K562 (cell line): ENCODE data around the gene SHC1. TPM values are rescaled to one million over a fixed set of nuclear protein-coding genes. Genes with fewer than 3 reads are reported as not detected.

ENCODE experiments used
- ATAC-seq: fragments of 200-7000 bp; cut with Tn5 transposase; 3 replicates; pipeline ENCODE4 v1.9.1; 2020; ENCODE audit warnings: moderate library complexity
- BruUV-seq: library from RNA; stranded (reverse); fragments of 400-500 nt; replicated peaks from 2 replicates; lab custom pipeline; 2021; lab: Mats Ljungman, UMichigan
- CTCF ChIA-PET: fragments of 300-600 bp; formaldehyde crosslinking; extraction: SDS; loops from one replicate; lab custom pipeline; 2021; ENCODE audit warnings: low intra/inter-chr PET ratio; lab: Yijun Ruan, JAX
- POLR2A ChIA-PET: fragments of 300-600, 350-650 bp; sonication (Branson Sonifier 250); formaldehyde crosslinking; extraction: SDS; loops from one replicate; lab custom pipeline; 2021; ENCODE audit warnings: antibody characterized with exemption, inconsistent platforms; lab: Yijun Ruan, JAX
- DNase-seq, 4 experiments: peaks; one replicate each; pipeline versions ENCODE4 v3.0.0 to v3.0.0-alpha.2; 2011 to 2018; ENCODE audit warnings: low spot score in 3 of 4, mixed read lengths in 3 of 4; ENCODE audit errors: extremely low read depth in 1 of 4
- FAIRE-seq: peaks from 2 replicates; lab custom pipeline; 2011; peaks lifted over from hg19 to GRCh38; lab: Jason Lieb, UNC
- H2AFZ ChIP-seq: 2 replicates; pipeline ENCODE4 v1.6.0; 2011; ENCODE audit warnings: low read depth, low read length, control low read depth, inconsistent platforms
- H3K27ac ChIP-seq: fragments of 200-600 bp; 3 replicates; pipeline ENCODE4 v1.8.0; 2011; ENCODE audit warnings: low read depth, mild to moderate bottlenecking, control low read depth, inconsistent platforms, low read length, moderate library complexity, mixed read lengths; ENCODE audit errors: extremely low read depth
- H3K27me3 ChIP-seq, 2 experiments: fragments of 300-600 bp in 1 of 2; 2 replicates in 1 of 2; 3 replicates in 1 of 2; pipeline versions ENCODE4 v1.6.0 to v1.8.0; 2011; ENCODE audit warnings: inconsistent platforms in 2 of 2, low read length in 2 of 2, mild to moderate bottlenecking in 1 of 2, mixed read lengths in 1 of 2, moderate library complexity in 1 of 2; ENCODE audit not compliant: control insufficient read depth in 2 of 2, insufficient read depth in 2 of 2
- H3K36me3 ChIP-seq: fragments of 300-600 bp; 3 replicates; pipeline ENCODE4 v1.8.0; 2011; ENCODE audit warnings: mild to moderate bottlenecking, low read length, inconsistent platforms; ENCODE audit not compliant: control insufficient read depth, insufficient read depth
- H3K4me1 ChIP-seq, 2 experiments: fragments of 200-600 bp in 1 of 2; replicated peaks in 1 of 2; 2 replicates in 1 of 2; 3 replicates in 1 of 2; pipeline versions ENCODE4 v1.5.1 to v1.8.0; 2011; ENCODE audit warnings: inconsistent platforms in 2 of 2, low read length in 2 of 2, mild to moderate bottlenecking in 1 of 2, mixed read lengths in 1 of 2, moderate library complexity in 1 of 2; ENCODE audit not compliant: control insufficient read depth in 2 of 2, insufficient read depth in 2 of 2
- H3K4me2 ChIP-seq: 2 replicates; pipeline ENCODE4 v1.6.1; 2011; ENCODE audit warnings: low read length, control low read depth, inconsistent platforms, mixed read lengths; ENCODE audit not compliant: insufficient read depth
- H3K4me3 ChIP-seq: fragments of 200-600 bp; sonication (generic), shearing (Covaris generic); 2 replicates; pipeline ENCODE4 v1.5.1; 2016; ENCODE audit warnings: control low read depth, inconsistent platforms
- H3K79me2 ChIP-seq: fragments of 200-600 bp; 3 replicates; pipeline ENCODE4 v1.8.0; 2011; ENCODE audit warnings: low read length, inconsistent platforms; ENCODE audit not compliant: control insufficient read depth, insufficient read depth
- H3K9ac ChIP-seq, 2 experiments: 2 replicates each; pipeline versions ENCODE4 v1.6.0 to v1.6.1; 2011; ENCODE audit warnings: low read depth in 2 of 2, low read length in 2 of 2, control low read depth in 1 of 2, inconsistent platforms in 1 of 2, mild to moderate bottlenecking in 1 of 2, mixed read lengths in 1 of 2; ENCODE audit not compliant: insufficient read depth in 1 of 2
- H3K9me1 ChIP-seq: one replicate; pipeline ENCODE4 v1.6.0; 2011; ENCODE audit warnings: inconsistent platforms, mild to moderate bottlenecking, low read length, moderate library complexity; ENCODE audit not compliant: control insufficient read depth, insufficient read depth
- H3K9me3 ChIP-seq: replicated peaks from 2 replicates; pipeline ENCODE4 v1.5.1; 2011; ENCODE audit warnings: low read depth, low read length, inconsistent platforms; ENCODE audit not compliant: control insufficient read depth, insufficient read depth
- H4K20me1 ChIP-seq: replicated peaks from 2 replicates; pipeline ENCODE4 v1.6.1; 2011; ENCODE audit warnings: low read length, inconsistent platforms, mixed read lengths; ENCODE audit not compliant: control insufficient read depth, insufficient read depth
- KHSRP ChIP-seq: fragments of 450-650 bp; IDR thresholded peaks from 2 replicates; pipeline ENCODE4 v1.6.1; 2017
- POLR2G ChIP-seq: fragments of 200-400 bp; formaldehyde crosslinking; IDR thresholded peaks from 2 replicates; pipeline ENCODE4 v1.6.1; 2017; ENCODE audit warnings: low read depth, mild to moderate bottlenecking, antibody characterized with exemption, low read length, moderate library complexity
- RBFOX2 ChIP-seq: fragments of 200-400 bp; formaldehyde crosslinking; IDR thresholded peaks from 2 replicates; pipeline ENCODE4 v1.6.1; 2017; ENCODE audit warnings: low read depth, mild to moderate bottlenecking, low read length, moderate library complexity
- TCF15 ChIP-seq: fragments of 250-450 bp; sonication (Bioruptor Pico); IDR thresholded peaks from 2 replicates; pipeline ENCODE4 v1.8.0; 2022; ENCODE audit warnings: moderate library complexity, mild to moderate bottlenecking, inconsistent platforms
- ZNF41 ChIP-seq: fragments of 250-450 bp; sonication (Bioruptor Pico); conservative IDR thresholded peaks from 2 replicates; pipeline ENCODE4 v1.4.0; 2020; ENCODE audit warnings: mild to moderate bottlenecking
- WGBS: fragments of 100-300 bp; shearing (Covaris generic); methylation state at CpG from one replicate; pipeline ENCODE4 v1.1.6; 2016; ENCODE audit warnings: low coverage, mixed read lengths; ENCODE audit not compliant: insufficient coverage; ENCODE audit errors: missing lambda C conversion rate; 5-methylcytosine and 5-hydroxymethylcytosine counted together
- in situ Hi-C: fragments of 300-500 bp; cut with MboI; formaldehyde crosslinking; loops from 4 replicates; pipeline ENCODE4 v1.15.0; 2018; ENCODE audit warnings: inconsistent platforms, mixed read lengths
- intact Hi-C: fragments of 100-400 bp; cut with micrococcal nuclease; formaldehyde crosslinking; loops from 2 replicates; pipeline ENCODE4 v1.14.2; 2022
- polyA plus RNA-seq, 8 experiments: library from polyadenylated mRNA; depleted of rRNA in 4 of 8; stranded (reverse) in 5 of 8; unstranded in 3 of 8; fragments of >200 nt; fragmentation: Nextera tagmentation in 2 of 8; fragmentation: Illumina TruSeq in 1 of 8; extraction: Ambion mirVana in 2 of 8; extraction: Trizol in 1 of 8; gene quantifications; 2 replicates each; pipeline versions ENCODE4 v1.2.1 to v1.2.3, GENCODE V29; 2011 to 2014; ENCODE audit warnings: inconsistent platforms in 1 of 8, missing spikeins in 1 of 8
- total RNA-seq, 7 experiments: library from RNA; depleted of rRNA in 6 of 7; stranded (reverse); fragments of >200 nt in 6 of 7; fragmentation: Illumina TruSeq in 2 of 7; extraction: Trizol in 2 of 7; gene quantifications; 2 replicates each; pipeline versions ENCODE4 v1.2.1 to v1.2.3, GENCODE V29; 2011 to 2021; ENCODE audit warnings: low replicate concordance in 1 of 7

SHC1 gene
- total and polyA plus RNA-seq, 9 of the 15 experiments (the other 6 are each of a cell fraction or from before 2014, with no cell fraction given) = 4.1 to 113 (median 51.9) TPM

DNA sequence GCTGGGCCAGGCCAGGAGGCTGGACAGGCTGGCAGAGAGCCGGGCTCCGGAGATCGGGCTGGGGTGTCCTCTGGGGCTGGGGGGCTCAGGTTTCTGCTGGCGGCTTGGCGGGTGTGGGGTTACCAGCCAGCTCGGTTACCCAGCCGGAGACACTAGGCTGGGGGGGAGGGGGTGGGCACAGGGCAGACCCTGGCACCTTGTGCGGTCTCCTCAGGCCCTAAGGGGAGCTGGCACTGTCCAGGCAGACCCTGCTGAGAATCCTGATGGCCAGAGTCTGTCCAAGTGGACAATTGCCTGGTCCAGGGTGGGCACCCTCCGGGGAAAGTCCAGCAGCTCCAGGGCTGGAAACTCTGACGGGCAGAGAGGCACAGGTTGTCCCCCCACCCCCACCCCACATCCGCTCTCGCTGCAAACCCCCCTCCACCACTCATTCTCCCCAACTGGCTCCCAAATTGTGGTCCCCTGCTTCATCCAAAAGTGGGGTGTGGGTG, 38.7 kb upstream of the SHC1 start:
- Histone ChIP-seq H3K4me1 (peaks cover 87 to 91% of the 10 kb centered on the region in 2 experiments), H3K4me2 (no peak overlapping the region), H3K9ac (peak overlapping the region in 1 of 2 experiments; percentile 83; a peak in 3 of 4 replicates), H3K4me3 (no peak overlapping the region), H3K27me3 (no peaks in the 10 kb centered on the region), H2AFZ (no peak overlapping the region), H3K27ac (peak overlapping the region; percentile 57; the same call in 1 of the 3 replicates), H3K79me2 (peaks cover 91% of the 10 kb centered on the region), H3K9me3 (no peaks in the 10 kb centered on the region), H3K36me3 (peaks cover 73% of the 10 kb centered on the region; the same call in 2 of the 3 replicates), H4K20me1 (peaks cover 3% of the 10 kb centered on the region), H3K9me1 (no peaks in the 10 kb centered on the region)
- ChIA-PET POLR2A (interaction anchor here (0.6 to 1.7 kb wide), 3 partner anchors 8 to 37 kb away, joined by 3 to 12 read pairs (median 5); no protein-coding TSS in a partner anchor), CTCF (no interaction called here)
- BruUV-seq = no TSS peak
- no peak for DNase-seq
- WGBS = 83% methylated on average over 7 of the region's 12 CpGs
- no peak for ATAC-seq
- intact Hi-C loops (no loop called here), in situ Hi-C loops (no loop called here)
- peak; percentile 45; the same call in 1 of the 2 replicates for TF ChIP-seq POLR2G
- no peak for TF ChIP-seq ZNF41 (CRISPR knock-in tag)
- no peak for TF ChIP-seq TCF15 (CRISPR knock-in tag)
- TF ChIP-seq RBFOX2 = peak; percentile 50
- TF ChIP-seq KHSRP = no peak
- FAIRE-seq = no peak
